Pancreas (tissue), 10 donors: ENCODE measurements around the gene LRRC46. TPM values are rescaled to one million over a fixed set of nuclear protein-coding genes. Genes with fewer than 3 reads are reported as not detected.

Experiments used
- ATAC-seq, 4 donors: fragments of 200-7000 bp; cut with Tn5 transposase; one replicate each; pipeline versions ENCODE4 v1.8.0 to v1.9.1; 2020; ENCODE audit warnings: mild to moderate bottlenecking in 4 of 4, moderate library complexity in 4 of 4
- DNase-seq, 6 donors: peaks; one replicate each; pipeline ENCODE4 v3.0.0-alpha.2; 2020
- FAIRE-seq: peaks from 2 replicates; lab custom pipeline; 2012; peaks lifted over from hg19 to GRCh38; lab: Jason Lieb, UNC
- H3K27ac ChIP-seq, 4 donors: fragments of 200-600 bp; sonication (generic); 1 replicate in 3 of 4; 2 replicates in 1 of 4; pipeline versions ENCODE4 v1.5.0 to v1.8.0; 2020
- H3K27me3 ChIP-seq, 4 donors: fragments of 200-600 bp; one replicate each; pipeline ENCODE4 v1.8.0; 2021
- H3K36me3 ChIP-seq, 3 donors: fragments of 200-600 bp; sonication (generic) in 1 of 3; one replicate each; pipeline versions ENCODE4 v1.5.0 to v1.8.0; 2020 to 2021
- H3K4me1 ChIP-seq, 3 donors: fragments of 200-600 bp; one replicate each; pipeline ENCODE4 v1.8.0; 2021
- H3K4me3 ChIP-seq, 4 donors: fragments of 200-600 bp; sonication (generic) in 2 of 4; one replicate each; pipeline versions ENCODE4 v1.5.0 to v1.8.0; 2020 to 2021
- H3K9me3 ChIP-seq, 4 donors: fragments of 200-600 bp; one replicate each; pipeline ENCODE4 v1.8.0; 2021
- CTCF ChIP-seq, 4 donors: fragments of 200-600 bp; sonication (generic) in 3 of 4; IDR thresholded peaks; one replicate each; pipeline versions ENCODE4 v1.5.0 to v1.8.0; 2021; ENCODE audit warnings: antibody characterized with exemption in 4 of 4
- WGBS, 2 donors: extraction: QIAGEN DNeasy Blood & Tissue Kit; methylation state at CpG; one replicate each; pipeline ENCODE4 v1.1.7; 2013; 5-methylcytosine and 5-hydroxymethylcytosine counted together
- intact Hi-C, 3 donors: fragments of 100-400 bp; cut with DNase I; formaldehyde crosslinking; loops; one replicate each; pipeline versions ENCODE4 v1.11.1 to v1.14.2; 2022
- polyA plus RNA-seq, 2 donors: library from polyadenylated mRNA; stranded (reverse); fragments of 200-250 nt; gene quantifications; one replicate each; pipeline ENCODE4 v1.2.3, GENCODE V29; 2013
- total RNA-seq, 6 donors: library from RNA; stranded (reverse); fragmentation: NEBNext Ultra II Directional in 4 of 6; extraction: Animal tissue kit (Norgen Biotek cat#: 25700) in 4 of 6; gene quantifications; one replicate each; pipeline versions ENCODE4 v1.2.1 to v1.2.4, GENCODE V29; 2021 to 2023
- donor health status: healthy with polysubstance abuse.
- donor health status: DM: no; HTN: no; CAD: no; lungs with moderate emphysema.
- donor health status: DM: no; HTN: no; CAD: no.
- donor health status: control.
- donor health status: control.
- donor health status: Bipolar disorder and iron deficiency.
- donor health status: DM: yes; HTN: yes; CAD: no.
- donor health status: DM: no; HTN: no; CAD: no.
- donor health status: DM: no; HTN: no; CAD: no.
- donor health status: DM: yes; HTN: yes; CAD: no.

LRRC46 gene
- total and polyA plus RNA-seq, 8 donors = 0.14 to 1.8 (median 0.47) TPM

GRCh38 chr17:47844227-47844626 is 12.8 kb downstream of the LRRC46 start:
- FAIRE-seq = no peak
- H3K4me1 ChIP-seq = peaks cover 8 to 26% (median 16%) of the 10 kb centered on the region in 3 donors
- no peak for ATAC-seq

DNA sequence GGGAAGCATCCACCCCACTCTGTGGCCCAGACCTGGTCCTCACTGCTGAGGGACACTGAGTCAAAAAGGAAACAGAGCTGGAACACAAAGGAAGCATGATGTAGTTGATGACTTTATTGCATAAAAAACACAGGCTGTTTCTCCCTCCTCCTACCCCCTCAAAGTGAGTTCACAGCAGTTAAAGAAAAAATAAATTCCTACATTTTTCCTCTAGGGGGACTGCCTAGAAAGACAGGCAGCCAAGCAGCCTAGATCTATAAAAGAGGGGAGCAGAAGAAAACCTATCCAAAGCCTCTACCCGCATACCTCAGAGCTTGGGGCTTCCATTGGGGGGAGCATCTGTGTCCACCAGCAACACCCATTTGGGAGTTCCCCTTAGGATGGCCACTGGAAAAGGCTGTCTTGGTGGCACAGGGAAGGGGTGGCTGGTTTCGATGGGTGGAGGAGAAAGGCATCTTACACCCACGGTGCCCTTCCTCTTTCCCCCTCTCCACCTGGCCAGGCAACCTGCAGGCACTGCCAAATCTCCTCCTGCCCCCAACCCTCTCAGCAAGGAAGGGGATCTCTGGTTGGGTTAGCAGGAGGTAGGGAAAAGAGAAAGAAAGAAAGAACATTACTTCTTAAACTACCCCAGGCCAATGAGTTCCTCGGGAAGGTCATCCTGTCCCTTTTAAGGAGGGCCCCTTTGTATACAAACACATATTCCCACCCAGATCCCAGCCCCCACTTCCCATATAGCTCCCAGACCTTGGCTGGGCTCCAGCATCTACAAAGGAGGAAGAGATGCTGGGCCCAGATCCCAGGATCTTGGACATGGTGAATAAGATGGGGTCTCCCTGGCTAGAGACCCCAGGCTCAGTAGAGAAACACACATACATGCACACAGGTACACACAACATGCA is 13.6 kb downstream of the LRRC46 start:
- no peak overlapping the region for H3K4me3 ChIP-seq
- no peaks in the 10 kb centered on the region for H3K36me3 ChIP-seq
- no peak overlapping the region for H3K27ac ChIP-seq
- FAIRE-seq = no peak
- ATAC-seq = no peak
- H3K4me1 ChIP-seq = peaks cover 8 to 24% (median 16%) of the 10 kb centered on the region in 3 donors
- intact Hi-C loops = loop anchor here in 2 of 3 donors (5.0 to 10.0 kb wide), 3 partner anchors 47 to 177 kb away; no protein-coding TSS in a partner anchor
- WGBS, 2 donors = 71 to 78% methylated on average over 4 of the region's 4 CpGs
- peak in 1 of 4 donors; percentile 7 for TF ChIP-seq CTCF (IDR thresholded peaks at IDR 0.05)
- no peaks in the 10 kb centered on the region for H3K9me3 ChIP-seq
- peaks cover 0 to 7% (median 2%) of the 10 kb centered on the region in 4 donors for H3K27me3 ChIP-seq
- DNase-seq = no peak

More at GRCh38 chr17:47844227-47844626, 12.8 kb downstream of the LRRC46 start:
- peaks cover 0 to 7% (median 2%) of the 10 kb centered on the region in 4 donors for H3K27me3 ChIP-seq
- intact Hi-C loops = loop anchor here in 2 of 3 donors (5.0 to 10.0 kb wide), 3 partner anchors 48 to 178 kb away; no protein-coding TSS in a partner anchor
- H3K9me3 ChIP-seq = no peaks in the 10 kb centered on the region
- H3K4me3 ChIP-seq = no peak overlapping the region
- no peak for DNase-seq
- H3K36me3 ChIP-seq = no peaks in the 10 kb centered on the region
- 33 to 38% methylated on average over 5 of the region's 5 CpGs for WGBS, 2 donors
- no peak overlapping the region for H3K27ac ChIP-seq
- TF ChIP-seq CTCF (IDR thresholded peaks at IDR 0.05) = no peak

DNA sequence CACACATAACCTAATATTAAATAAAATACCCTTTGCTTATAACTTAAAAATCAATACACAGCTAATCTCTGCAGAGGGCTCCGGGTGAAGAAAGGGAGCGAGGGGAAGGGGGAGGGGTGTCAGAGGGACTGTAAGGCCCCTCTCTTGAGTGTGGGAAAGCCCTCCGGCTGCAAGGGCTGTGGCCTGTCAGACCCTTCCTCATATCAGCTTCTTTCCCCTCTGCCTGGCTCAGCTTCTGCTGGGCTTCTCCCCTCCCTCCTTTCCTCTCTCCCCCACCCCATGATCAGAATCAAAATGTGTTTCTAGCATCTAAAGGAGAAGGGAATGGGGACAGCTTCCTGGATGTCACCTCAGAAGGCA is 14.2 kb downstream of the LRRC46 start:
- ATAC-seq (no peak), FAIRE-seq (no peak), DNase-seq (no peak)
- Histone ChIP-seq H3K9me3 (no peaks in the 10 kb centered on the region), H3K27ac (no peak overlapping the region), H3K4me3 (no peak overlapping the region), H3K4me1 (peaks cover 8 to 21% (median 20%) of the 10 kb centered on the region in 3 donors), H3K27me3 (peaks cover 0 to 7% (median 2%) of the 10 kb centered on the region in 4 donors), H3K36me3 (no peaks in the 10 kb centered on the region)
- TF ChIP-seq CTCF (IDR thresholded peaks at IDR 0.05) = no peak
- intact Hi-C loops = loop anchor here in 1 of 3 donors (10.0 kb wide), 1 partner anchor 169 kb away; no protein-coding TSS in a partner anchor
- WGBS, 2 donors = 63 to 76% methylated on average over 3 of the region's 3 CpGs

DNA sequence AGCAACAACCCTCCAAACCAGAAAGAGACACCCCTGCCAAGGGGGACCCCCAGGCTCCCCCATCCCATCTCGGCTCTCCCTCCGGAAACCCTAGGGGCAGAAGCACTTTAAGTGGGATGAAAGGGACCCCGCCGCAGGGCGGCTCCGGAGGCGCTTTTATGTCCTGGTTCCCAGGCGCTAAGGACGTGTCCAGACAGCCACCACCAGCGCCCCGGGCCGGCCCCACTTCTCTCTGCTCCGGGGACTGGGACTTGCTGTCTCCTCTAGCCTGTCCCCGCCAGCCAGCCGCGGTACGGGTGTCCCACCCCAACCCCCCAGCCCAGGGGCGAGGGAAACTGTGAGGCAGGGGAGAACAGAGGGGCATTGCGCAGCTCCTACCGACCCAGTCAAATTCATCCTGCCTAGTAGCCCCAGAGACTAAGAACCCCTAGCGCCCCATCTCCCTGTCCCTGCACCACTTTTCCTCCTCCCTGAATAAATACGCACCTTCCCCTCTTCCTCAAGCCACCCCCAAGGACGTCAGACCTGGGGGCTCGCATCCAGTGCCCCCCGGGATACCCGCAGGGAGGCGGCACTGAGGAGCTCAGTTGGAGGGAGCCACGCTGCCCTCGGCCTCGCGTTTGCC is 15.4 kb downstream of the LRRC46 start:
- DNase-seq (peak in 1 of 6 donors; percentile 81), ATAC-seq (no peak), FAIRE-seq (no peak)
- Histone ChIP-seq H3K27me3 (peaks cover 0 to 7% (median 2%) of the 10 kb centered on the region in 4 donors), H3K4me1 (peaks cover 5 to 16% (median 14%) of the 10 kb centered on the region in 3 donors), H3K36me3 (no peaks in the 10 kb centered on the region), H3K4me3 (no peak overlapping the region), H3K27ac (no peak overlapping the region), H3K9me3 (no peaks in the 10 kb centered on the region)
- 19 to 35% methylated on average over 25 to 31 of the region's 31 CpGs for WGBS, 2 donors
- intact Hi-C loops = loop anchor here in 1 of 3 donors (10.0 kb wide), 1 partner anchor 168 kb away; no protein-coding TSS in a partner anchor
- TF ChIP-seq CTCF (IDR thresholded peaks at IDR 0.05) = no peak
